UCSD-AML1 (cell line): ENCODE results near the gene HAND2.

Experiments used
- DNase-seq: peaks from one replicate; lab custom pipeline; 2025; ENCODE audit not compliant: unreplicated experiment; lab: John Stamatoyannopoulos, UW

The HAND2 gene

GRCh38 chr4:173503330-173504180 lies 26.5 kb downstream of the HAND2 start:
- DNase-seq = no peak

GRCh38 chr4:173502282-173502681 lies 27.7 kb downstream of the HAND2 start:
- no peak for DNase-seq

- DNase-seq = no peak
Measured at GRCh38 chr4:173501592-173502150, 28.4 kb downstream of the HAND2 start.

- no peak for DNase-seq
Measured at GRCh38 chr4:173500841-173501591, 29.0 kb downstream of the HAND2 start.

- no peak for DNase-seq
Measured at GRCh38 chr4:173499658-173500535, 30.1 kb downstream of the HAND2 start.

DNA sequence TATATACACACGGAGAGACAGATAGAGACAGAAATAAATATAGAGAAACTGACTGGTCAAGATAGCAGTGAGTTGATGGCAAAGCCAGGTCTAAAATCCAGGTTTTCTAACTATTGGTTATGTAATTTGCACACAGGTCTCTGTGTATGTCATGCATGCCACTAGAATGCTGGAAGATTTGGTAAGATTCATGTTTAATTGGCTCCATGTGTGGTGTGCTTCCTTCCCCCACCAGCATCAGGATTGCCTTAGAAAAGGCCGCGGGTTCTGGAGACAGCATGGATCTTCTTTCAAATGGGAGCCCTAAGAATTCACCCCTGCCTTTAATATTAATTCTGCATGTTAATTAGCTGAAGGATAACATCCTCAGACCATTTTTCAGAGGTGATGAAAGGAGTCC lies 31.3 kb downstream of the HAND2 start:
- DNase-seq = no peak

- no peak for DNase-seq
Measured at GRCh38 chr4:173498023-173498422, 32.0 kb downstream of the HAND2 start.

DNA sequence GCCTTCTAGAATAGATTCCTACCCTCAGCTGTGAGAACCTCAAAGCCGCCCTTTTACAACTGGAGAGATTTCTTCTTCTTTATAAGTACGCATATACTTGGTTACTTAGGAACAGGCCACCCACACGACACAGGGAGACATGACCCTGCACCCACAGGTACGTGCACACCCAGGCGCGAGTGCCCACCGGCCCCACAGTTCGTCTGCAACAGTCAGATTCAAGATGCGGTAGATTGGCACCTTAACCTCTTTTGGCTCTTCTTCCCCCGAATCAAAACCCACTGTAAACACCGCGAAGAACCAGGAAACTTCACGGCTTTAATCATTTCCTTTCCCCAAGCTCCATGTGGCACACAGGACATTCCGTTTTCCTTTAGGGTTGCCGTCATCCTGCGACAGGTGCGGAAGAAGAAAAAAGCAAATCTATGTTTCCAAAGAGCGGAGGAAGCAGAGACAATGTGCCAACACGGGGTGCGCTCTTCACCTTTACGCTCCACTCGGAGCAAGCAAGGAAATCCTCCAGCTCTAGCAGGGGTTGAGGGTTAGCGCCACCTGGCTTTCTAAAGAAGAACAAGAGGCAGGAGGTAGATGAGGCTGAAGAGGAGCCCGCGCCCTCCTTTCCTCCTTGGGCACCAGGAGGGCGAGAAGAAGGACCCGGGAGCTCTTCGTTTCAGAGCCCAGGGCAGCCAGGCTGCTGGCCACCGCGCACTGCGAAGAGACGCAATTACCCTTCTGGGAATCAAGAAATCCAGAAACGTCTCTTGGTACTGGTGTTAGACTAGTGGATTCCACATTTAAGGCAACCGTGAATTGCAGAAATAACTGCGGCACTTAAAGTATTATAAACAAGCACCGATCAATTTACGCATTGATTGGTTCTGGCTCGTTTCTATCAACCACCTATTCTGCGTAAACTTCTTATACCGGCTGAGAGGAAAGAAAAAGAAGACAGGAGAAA lies 35.7 kb downstream of the HAND2 start:
- peak; percentile 52 for DNase-seq

DNA sequence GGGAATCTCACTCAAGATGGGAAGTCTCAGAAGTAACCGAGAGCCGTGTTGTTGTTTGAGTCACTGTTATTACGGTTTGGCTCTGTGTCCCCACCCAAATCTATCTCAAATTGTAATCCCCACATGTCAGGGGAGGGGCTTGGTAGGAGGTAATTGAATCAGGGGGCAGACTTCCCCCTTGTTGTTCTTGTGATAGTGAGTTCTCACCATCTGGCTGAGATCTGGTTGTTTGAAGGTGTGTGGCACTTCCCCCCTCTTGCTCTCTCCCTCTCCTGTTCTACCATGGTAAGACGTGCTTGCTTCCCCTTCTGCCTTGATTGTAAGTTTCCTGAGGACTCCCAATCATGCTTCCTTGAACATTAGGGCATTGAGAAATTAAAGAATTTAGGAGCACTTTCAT lies 37.0 kb downstream of the HAND2 start:
- DNase-seq = no peak

DNA sequence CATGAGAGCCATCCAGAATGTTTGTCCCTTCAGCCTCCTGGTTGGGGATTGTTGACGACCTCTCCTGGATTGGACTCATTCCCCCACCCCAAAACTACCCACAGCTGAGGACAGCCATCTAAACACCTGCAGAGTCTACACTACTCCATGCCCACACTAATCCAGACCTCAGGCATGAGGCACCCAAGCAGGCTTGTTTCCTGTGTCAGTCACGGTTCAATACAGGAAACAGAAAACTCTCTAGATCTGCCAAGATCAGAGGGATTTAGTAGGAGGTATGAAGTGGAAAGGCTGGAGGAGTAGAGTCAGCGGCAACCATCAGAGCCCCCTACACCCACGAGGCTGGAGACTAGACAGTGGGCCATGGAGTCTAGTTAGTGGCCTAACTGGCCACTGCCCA lies 37.7 kb downstream of the HAND2 start:
- DNase-seq = peak; percentile 15

- peak; percentile 48 for DNase-seq
Measured at GRCh38 chr4:173490817-173491528, 39.1 kb downstream of the HAND2 start.

GRCh38 chr4:173490256-173490655 lies 39.8 kb downstream of the HAND2 start:
- DNase-seq = peak; percentile 22

DNA sequence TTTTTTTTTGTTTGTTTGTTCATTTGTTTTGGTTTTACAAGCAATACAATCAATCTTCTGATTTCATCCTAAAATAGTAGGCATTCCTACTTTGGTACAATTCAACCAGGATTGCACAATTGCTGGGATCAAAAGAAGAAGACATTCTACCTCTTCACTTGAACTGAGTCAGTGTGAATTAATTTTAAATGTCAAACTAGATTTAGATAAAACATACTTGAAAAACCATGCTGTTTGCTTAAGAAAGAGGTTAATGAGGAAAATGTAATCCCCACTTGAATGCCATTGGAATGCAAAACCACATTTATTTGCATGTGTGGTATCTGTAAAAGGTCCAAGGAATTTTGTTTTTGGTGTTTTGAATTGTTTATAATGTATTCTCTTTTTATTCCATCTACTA lies 40.5 kb downstream of the HAND2 start:
- no peak for DNase-seq

DNA sequence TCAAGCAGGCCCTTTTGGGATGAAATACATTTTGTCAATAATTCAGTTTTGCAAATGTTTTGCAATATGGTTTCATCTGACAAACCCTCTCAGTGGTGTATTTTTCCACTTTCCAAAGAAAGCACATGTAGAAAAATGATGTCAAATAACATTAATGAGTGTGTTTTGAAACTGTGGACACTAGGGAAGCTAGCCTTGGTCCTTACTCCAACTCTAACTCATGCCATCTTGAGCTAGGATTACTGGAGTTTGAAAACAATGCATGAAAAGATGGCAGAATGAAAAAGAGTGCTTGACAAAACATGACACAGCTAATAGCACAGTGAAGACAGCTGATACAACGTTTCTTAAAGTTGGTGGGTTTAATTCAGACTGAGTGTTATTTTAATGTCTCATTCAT lies 41.4 kb downstream of the HAND2 start:
- no peak for DNase-seq

DNA sequence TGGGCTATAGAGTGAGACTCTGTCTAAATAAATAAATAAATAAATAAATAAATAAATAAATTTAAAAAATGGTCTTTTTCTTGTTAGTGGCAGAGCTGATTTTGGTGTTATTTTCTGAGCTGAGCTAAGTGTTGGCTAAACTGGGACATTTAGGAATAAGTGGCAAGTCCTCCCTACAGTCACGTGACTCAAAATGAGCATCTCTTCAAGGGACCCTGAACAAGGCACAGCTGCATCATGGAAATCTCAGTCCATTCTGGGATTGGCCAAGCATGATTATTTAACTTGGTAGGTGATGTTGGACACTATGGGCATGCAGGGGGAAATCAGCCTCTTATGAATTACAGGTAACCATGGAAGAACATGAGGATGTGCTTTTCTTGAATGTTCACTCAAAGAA lies 42.0 kb downstream of the HAND2 start:
- no peak for DNase-seq

DNA sequence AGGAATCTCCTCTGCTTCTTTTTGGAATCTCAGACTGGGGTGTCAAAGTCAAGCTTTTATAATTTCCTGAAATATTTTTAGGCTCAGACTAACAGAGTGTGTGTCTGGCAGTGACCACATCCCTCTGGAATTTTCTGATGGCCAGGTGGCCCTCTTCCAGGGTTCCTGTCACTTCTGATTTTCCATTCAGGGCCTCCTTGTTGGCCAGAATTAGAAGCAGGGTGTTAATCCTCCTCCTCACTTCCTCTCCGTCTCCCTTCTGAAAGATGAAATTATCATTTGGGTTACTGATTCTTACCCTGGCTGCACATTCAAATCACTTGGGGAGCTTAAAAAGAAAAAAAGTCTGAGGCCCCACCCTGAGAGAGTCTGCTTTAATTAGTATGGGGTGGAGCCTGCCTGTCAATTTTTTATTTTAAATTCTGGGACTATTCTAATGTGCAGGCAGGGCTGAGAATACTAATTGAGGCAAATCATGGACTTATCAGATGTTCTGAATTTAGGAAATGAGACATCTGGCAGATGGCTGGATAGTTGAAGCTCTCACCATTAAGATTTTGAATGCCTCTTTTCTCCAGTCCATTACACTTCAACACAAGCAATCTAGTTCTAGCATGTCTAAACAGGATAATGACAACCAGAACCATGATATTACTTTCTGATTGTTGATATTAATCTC lies 43.2 kb downstream of the HAND2 start:
- no peak for DNase-seq

DNA sequence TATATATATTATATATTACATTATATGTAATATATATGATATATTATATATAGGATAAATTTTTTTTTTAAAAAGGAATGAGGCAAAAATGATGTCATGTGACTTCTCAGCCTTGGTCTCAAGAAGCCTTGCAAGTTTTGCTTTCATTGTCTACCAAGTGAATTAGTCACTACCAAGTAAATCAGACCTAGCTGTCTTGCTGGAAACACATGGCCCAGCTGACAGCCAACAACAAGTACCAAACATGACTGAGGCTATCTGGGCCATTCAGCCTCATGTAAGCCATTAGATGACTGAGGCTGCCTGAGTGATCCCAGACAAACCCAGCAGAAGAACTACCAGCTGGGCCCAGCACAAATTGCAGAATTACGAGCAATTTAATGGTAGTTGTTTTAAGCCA lies 44.9 kb downstream of the HAND2 start:
- DNase-seq = no peak

- no peak for DNase-seq
Measured at GRCh38 chr4:173482330-173482931, 47.6 kb downstream of the HAND2 start.
